ENCODE results near the gene RAPGEF4.

The RAPGEF4 gene

DNA sequence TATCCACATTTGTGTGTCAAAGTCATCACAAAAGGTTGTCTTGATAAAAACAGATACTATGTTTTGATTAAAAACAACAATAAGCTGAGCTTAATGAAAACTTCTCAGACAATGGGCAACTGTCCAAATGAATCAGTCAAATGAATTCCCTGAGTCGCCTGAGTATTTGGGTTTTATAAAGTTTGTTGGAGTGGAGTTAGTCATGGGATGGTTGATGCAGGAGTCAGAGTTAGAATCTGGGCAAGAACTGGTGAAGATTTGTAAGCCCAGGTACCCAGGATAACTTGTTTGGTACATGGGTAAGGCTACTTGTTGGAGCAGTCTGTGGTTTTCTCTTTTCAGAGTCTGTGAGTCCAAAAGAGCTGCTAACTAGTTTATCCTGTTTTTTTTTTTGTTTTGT is 34.4 kb upstream of the RAPGEF4 start:
- TF ChIP-seq, protein P1, sequence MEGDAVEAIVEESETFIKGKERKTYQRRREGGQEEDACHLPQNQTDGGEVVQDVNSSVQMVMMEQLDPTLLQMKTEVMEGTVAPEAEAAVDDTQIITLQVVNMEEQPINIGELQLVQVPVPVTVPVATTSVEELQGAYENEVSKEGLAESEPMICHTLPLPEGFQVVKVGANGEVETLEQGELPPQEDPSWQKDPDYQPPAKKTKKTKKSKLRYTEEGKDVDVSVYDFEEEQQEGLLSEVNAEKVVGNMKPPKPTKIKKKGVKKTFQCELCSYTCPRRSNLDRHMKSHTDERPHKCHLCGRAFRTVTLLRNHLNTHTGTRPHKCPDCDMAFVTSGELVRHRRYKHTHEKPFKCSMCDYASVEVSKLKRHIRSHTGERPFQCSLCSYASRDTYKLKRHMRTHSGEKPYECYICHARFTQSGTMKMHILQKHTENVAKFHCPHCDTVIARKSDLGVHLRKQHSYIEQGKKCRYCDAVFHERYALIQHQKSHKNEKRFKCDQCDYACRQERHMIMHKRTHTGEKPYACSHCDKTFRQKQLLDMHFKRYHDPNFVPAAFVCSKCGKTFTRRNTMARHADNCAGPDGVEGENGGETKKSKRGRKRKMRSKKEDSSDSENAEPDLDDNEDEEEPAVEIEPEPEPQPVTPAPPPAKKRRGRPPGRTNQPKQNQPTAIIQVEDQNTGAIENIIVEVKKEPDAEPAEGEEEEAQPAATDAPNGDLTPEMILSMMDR (IDR thresholded peaks at IDR 0.05; ENCODE audit: insufficient read depth, low read length, missing control alignments) = no peak
- POLR2A ChIA-PET = no interaction called here
- DNase-seq (ENCODE audit: low read depth, low spot score) = peak; percentile 33
- H3K4me3 ChIP-seq (ENCODE audit: low read depth, low read length) = no peak overlapping the region
- CTCF ChIA-PET = interaction anchor here (0.6 to 1.6 kb wide), 7 partner anchors 9 to 231 kb away, joined by 3 to 6 read pairs (median 3); no protein-coding TSS in a partner anchor

DNA sequence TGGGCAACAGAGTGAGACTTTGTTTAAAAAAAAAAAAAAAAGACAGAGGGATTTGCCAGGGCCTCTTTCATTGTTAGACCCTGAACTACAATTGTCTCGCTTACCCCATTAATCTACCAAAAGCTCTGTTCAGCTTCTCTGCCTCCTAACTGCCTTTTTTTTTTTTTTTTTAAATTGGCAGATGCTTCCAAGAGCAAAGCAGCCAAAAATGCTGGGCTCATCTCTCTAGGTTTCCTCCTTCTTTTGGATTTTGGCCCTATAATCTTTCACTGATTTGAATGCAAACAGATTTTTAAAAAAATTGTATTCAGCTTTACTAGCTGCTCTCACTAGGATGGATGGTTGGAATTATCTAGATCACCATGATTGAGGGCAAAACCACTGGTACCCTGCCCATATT is 33.2 kb upstream of the RAPGEF4 start:
- POLR2A ChIA-PET = interaction anchor here (0.7 kb wide), 1 partner anchor 154 kb away, joined by 3 read pairs; no protein-coding TSS in a partner anchor
- DNase-seq (ENCODE audit: low read depth, low spot score) = no peak
- no peak overlapping the region for H3K4me3 ChIP-seq (ENCODE audit: low read depth, low read length)
- CTCF ChIA-PET = interaction anchor here (1.6 kb wide), 1 partner anchor 108 kb away, joined by 6 read pairs; no protein-coding TSS in a partner anchor
- TF ChIP-seq, protein P1 (IDR thresholded peaks at IDR 0.05; ENCODE audit: insufficient read depth, low read length, missing control alignments) = no peak

DNA sequence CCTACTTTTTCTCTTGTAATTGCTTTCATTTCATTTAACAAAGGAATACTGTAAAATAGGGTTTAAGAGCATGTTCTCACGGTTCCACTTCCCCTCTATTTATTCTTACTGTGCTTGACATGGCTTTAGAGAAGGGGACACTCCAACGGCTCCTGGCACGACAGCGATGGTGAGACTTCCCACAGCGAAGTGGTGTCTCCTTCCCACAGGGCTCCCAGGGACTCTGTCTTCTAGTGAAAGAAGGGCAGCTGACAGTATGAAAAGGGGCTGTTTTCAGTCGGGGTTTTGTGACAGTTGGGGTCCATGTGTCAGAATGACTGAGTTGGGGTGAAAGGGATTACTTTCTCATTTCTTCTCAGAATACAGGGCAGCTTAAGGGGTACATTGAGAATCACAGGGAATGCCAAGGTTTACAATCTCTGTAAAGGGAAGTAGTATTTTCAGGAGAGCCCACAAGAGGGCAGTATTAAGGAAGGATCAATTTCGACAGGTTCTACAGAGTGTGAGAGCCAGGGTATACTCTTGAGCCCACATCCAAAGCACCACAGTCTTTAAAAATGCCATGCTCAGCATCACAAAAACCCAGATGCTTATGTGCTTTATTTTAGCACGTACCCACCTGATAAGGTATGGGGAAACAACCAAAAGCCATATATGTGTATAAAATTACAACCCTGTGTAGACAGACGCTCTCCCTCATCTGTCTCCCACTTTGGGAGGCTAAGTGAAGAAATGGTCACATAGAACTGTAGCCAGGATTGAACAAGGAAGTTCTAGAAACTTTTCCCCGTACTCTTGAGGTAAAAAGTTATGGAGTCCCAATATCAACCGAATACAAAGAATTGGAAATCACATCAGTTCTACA is 31.3 kb upstream of the RAPGEF4 start:
- CTCF ChIA-PET = interaction anchor here (0.7 to 2.4 kb wide), 18 partner anchors 8 to 1717 kb away, joined by 3 to 16 read pairs (median 3); no protein-coding TSS in a partner anchor
- H3K4me3 ChIP-seq (ENCODE audit: low read depth, low read length) = no peak overlapping the region
- POLR2A ChIA-PET = no interaction called here
- TF ChIP-seq, protein P1 (IDR thresholded peaks at IDR 0.05; ENCODE audit: insufficient read depth, low read length, missing control alignments) = peak; percentile 40
- DNase-seq (ENCODE audit: low read depth, low spot score) = no peak

DNA sequence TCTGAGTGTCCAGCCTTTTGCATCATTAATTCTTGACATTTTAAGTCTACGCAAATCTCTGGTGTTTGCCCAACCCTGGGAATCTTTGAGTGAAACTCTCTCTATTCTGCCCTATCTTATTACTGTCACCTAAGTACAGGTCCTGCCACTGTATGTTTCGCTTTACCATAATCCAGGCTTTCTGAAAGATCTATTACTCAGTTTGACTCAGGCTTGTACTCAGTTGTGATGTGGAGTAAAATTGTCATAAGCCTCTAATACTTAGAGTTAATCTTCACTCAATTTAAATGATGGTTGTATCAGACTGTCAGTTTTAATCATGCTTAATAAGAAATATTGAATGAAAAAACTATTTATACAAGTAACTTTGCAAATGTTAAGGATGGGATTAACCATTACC is 30.3 kb upstream of the RAPGEF4 start:
- TF ChIP-seq, protein P1 (IDR thresholded peaks at IDR 0.05; ENCODE audit: insufficient read depth, low read length, missing control alignments) = no peak
- DNase-seq (ENCODE audit: low read depth, low spot score) = no peak
- no peak overlapping the region for H3K4me3 ChIP-seq (ENCODE audit: low read depth, low read length)
- POLR2A ChIA-PET = no interaction called here
- CTCF ChIA-PET = interaction anchor here (0.7 to 2.4 kb wide), 7 partner anchors 9 to 1132 kb away, joined by 3 to 16 read pairs (median 3); no protein-coding TSS in a partner anchor

DNA sequence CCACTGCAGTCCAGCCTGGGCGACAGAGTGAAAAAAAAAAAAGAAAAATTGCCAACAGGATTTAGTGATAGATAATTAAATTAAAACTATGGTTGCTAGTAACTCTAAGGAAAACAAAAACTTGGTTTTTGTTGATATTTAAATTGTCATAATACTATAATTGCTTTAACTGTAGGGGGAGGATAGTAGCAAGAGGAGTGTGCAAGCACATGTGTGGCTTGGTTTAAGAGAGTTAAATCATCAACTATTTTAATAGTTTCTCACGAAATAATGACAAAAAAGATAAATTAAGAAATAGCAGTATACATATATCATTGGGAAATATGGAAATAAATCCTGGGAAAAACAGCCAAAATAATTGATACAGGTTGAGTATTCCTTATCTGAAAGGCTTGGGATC is 27.4 kb upstream of the RAPGEF4 start:
- DNase-seq (ENCODE audit: low read depth, low spot score) = no peak
- TF ChIP-seq, protein P1 (IDR thresholded peaks at IDR 0.05; ENCODE audit: insufficient read depth, low read length, missing control alignments) = no peak
- POLR2A ChIA-PET = no interaction called here
- H3K4me3 ChIP-seq (ENCODE audit: low read depth, low read length) = no peak overlapping the region
- CTCF ChIA-PET = no interaction called here

DNA sequence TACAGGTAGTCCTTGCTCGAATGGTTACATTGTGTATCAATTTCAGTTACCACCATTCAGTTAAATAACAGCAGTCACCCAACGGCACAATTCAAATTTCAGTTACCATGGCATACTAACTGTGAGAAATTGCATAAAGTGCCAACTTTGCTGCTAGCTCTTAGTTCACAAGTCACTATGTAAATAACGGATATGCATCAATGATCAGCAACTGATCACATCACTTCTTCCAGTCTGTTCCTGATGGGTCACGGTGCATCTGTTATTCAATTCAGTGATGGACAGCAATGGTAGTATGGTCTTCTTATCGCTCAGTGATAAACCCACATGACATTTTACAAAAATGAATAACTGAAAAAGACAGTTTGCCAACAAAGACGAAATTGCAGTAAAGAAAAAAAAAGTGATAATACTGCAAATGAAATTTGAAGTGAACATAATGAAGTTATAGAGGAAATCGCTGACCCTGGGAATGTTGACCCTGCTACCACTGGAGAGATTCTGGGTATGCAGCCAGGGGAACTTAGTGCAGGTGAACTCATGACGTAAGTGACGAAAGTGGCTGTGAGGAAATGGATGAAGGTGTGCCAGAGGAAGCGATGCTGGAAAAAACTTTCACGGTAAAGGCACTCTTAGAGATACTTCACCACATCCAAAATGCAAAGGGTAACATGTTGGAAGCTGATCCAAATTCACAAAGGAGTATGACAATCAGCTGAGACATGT is 25.9 kb upstream of the RAPGEF4 start:
- no peak overlapping the region for H3K4me3 ChIP-seq (ENCODE audit: low read depth, low read length)
- DNase-seq (ENCODE audit: low read depth, low spot score) = no peak
- ChIA-PET POLR2A (no interaction called here), CTCF (interaction anchor here (0.7 to 2.8 kb wide), 15 partner anchors 8 to 238 kb away, joined by 3 to 30 read pairs (median 5); no protein-coding TSS in a partner anchor)
- TF ChIP-seq, protein P1 (IDR thresholded peaks at IDR 0.05; ENCODE audit: insufficient read depth, low read length, missing control alignments) = no peak
